Measurements from ENCODE around the gene USP36.

Gene USP36

DNA sequence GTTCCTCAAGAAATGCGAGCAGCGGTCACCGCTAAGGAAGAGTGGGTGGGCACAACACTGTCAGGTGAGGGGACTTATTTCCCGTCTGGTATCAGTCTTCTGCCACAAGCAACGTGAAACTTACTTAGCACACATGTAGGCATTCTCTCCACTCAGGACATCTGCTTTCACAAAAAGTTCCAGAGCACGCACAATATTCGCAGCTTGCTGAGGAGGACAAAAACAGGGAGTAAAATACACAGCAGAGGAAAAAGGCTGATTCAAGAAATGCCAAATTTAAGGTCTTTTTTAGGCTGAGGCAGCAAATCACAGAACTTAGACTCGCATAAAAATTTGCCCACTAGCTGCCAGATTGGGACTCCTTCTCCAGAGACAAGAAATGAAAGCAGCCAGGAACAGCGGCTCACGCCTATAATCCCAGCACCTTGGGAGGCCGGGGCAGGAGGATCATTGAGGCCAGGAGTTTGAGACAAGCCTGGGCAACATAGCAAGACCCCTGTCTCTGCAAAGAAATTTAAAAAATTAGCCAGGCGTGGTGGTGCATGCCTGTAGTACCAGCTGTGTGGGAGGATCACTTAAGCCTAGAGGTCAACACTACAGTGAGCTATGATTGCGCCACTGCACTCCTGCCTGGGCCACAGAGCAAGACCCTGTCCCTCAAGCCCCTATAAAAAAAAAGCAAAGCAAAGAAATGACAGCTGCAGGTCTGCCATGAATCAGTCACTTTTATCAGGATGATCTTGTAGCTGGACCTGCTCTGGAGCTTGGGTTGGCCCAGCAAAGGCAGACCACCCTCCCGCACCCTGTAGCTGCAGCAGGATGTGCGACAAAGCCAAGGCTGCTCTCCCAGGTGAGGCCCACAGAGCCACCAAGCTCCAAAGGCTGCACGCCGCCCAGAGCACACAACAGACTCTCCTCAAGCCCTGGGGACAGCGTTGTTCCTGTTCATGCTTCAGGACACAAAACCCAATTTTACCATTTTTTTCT is 20.5 kb downstream of the USP36 start:
- H3K27ac ChIP-seq, result no peak overlapping the region
- TF ChIP-seq ZFX (IDR thresholded peaks at IDR 0.05; ENCODE audit: borderline replicate concordance), result no peak
- TF ChIP-seq, protein P1, sequence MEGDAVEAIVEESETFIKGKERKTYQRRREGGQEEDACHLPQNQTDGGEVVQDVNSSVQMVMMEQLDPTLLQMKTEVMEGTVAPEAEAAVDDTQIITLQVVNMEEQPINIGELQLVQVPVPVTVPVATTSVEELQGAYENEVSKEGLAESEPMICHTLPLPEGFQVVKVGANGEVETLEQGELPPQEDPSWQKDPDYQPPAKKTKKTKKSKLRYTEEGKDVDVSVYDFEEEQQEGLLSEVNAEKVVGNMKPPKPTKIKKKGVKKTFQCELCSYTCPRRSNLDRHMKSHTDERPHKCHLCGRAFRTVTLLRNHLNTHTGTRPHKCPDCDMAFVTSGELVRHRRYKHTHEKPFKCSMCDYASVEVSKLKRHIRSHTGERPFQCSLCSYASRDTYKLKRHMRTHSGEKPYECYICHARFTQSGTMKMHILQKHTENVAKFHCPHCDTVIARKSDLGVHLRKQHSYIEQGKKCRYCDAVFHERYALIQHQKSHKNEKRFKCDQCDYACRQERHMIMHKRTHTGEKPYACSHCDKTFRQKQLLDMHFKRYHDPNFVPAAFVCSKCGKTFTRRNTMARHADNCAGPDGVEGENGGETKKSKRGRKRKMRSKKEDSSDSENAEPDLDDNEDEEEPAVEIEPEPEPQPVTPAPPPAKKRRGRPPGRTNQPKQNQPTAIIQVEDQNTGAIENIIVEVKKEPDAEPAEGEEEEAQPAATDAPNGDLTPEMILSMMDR (IDR thresholded peaks at IDR 0.05), result no peak

DNA sequence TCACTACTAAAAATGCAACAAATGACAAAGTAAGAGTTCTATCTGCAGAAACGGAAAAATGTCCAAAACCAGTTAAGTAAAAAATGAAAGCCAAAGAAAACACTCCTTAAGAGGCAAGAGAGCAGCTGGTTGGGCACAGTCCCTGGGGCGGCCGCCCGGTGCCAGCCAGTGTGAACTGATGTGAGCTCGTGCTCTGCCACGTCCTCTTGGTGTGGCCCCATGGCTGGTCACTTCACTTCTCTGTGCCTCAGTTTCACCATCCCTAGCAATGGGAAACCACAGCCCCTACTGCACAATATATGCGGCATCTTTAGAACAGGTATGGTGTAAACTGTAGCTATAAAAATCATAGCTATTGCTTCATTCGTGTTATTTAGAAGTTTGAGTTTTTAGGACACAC is 21.2 kb downstream of the USP36 start:
- no peak for TF ChIP-seq ZFX (IDR thresholded peaks at IDR 0.05; ENCODE audit: borderline replicate concordance)
- TF ChIP-seq, protein P1 (IDR thresholded peaks at IDR 0.05), result no peak
- no peak overlapping the region for H3K27ac ChIP-seq

DNA sequence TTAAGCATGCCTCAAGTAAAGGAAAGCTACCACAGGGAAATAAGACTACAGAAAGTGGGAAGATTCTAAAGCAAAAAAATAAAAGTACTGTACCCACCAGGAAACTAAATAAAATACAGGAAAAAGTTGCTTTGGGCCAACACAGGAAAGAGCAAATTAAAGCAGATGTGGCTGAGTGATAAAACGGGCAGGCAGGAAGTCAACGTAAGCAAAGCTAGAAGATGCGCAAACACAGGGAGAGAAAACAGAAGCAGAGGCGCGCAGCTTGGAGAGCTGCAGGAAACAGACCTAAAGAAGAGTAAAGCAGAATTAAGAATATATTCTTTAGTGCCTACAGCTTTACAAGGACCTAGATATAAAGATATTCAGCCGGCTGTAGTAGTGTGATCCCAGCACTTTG is 21.7 kb downstream of the USP36 start:
- no peak for TF ChIP-seq ZFX (IDR thresholded peaks at IDR 0.05; ENCODE audit: borderline replicate concordance)
- TF ChIP-seq, protein P1 (IDR thresholded peaks at IDR 0.05), result no peak
- no peak overlapping the region for H3K27ac ChIP-seq

DNA sequence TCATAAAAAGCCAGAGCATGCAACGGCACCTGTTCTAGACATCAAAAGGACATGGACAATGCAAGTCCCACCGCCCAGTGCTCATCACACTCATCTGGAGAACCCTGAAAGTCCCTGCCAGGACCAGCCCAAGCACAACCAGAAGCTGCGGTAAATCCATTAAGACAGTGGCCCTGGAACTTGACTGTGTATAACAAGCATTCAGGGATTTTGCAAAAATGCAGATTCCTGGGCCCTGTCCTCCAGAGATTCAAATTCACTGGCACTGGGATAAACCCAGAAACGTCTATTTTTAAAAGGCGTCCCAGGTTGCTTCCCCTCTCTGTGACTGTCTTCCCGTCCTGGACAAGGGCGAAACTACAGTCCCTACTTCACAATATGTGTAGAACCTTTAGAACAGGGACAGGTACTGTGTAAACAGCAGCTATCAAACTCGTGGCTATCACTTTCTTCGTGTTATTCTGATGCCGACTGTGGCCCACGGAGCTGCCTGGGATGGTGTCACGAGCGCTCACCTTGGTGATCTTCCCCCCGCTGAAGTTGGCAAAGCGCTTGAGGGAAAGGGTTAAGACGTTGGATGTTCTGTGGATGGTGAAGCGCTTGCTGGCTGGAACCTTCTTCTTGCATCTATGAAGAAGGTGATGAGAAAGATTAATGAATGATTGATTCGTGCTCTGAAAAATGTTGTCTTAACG is 22.3 kb downstream of the USP36 start:
- no peak overlapping the region for H3K27ac ChIP-seq
- TF ChIP-seq ZFX (IDR thresholded peaks at IDR 0.05; ENCODE audit: borderline replicate concordance), result no peak
- TF ChIP-seq, protein P1 (IDR thresholded peaks at IDR 0.05), result no peak

- no peak overlapping the region for H3K27ac ChIP-seq
- TF ChIP-seq, protein P1 (IDR thresholded peaks at IDR 0.05), result no peak
- no peak for TF ChIP-seq ZFX (IDR thresholded peaks at IDR 0.05; ENCODE audit: borderline replicate concordance)
Observed at GRCh38 chr17:78817123-78817522, 23.5 kb downstream of the USP36 start.

GRCh38 chr17:78815696-78816095 is 24.9 kb downstream of the USP36 start:
- no peak for TF ChIP-seq ZFX (IDR thresholded peaks at IDR 0.05; ENCODE audit: borderline replicate concordance)
- TF ChIP-seq, protein P1 (IDR thresholded peaks at IDR 0.05), result no peak

DNA sequence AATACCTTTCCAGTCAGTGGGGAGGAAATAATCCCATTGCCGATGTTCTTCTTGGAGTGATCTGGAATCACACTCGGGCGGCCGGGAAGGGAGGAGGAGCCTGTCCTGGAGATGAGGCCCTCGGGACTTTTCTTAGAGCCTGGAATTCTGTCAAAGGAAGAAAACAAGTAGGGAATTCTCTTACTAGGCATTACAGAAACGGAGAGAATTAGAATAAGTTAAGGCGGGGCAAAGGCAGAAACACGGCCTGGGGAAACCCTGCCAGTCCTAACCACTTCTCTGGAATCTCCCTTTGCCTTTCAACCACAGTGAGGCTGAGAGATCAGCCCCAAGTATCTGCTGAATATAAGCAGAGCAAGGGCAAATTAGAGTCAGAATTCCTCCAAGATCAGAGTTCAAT is 27.8 kb downstream of the USP36 start:
- no peak for TF ChIP-seq ZFX (IDR thresholded peaks at IDR 0.05; ENCODE audit: borderline replicate concordance)
- TF ChIP-seq, protein P1 (IDR thresholded peaks at IDR 0.05), result no peak
- no peak overlapping the region for H3K27ac ChIP-seq

More at GRCh38 chr17:78815696-78816095, 24.9 kb downstream of the USP36 start:
- no peak overlapping the region for H3K27ac ChIP-seq

Data from 22Rv1 (cell line).